A549 treated with AZD9567 at 1 μM for 4 hours (cell line): ENCODE data around the gene C4BPB. TPM values are rescaled to one million over a fixed set of nuclear protein-coding genes. Genes with fewer than 3 reads are reported as not detected.

Experiments used
- total RNA-seq: library from RNA; stranded (reverse); fragments of 200-300 nt; extraction: Qiagen RNA extraction; gene quantifications from 5 replicates; pipeline ENCODE4 v1.2.3, GENCODE V29; 2022; ENCODE audit not compliant: insufficient read depth

C4BPB gene, protein sequence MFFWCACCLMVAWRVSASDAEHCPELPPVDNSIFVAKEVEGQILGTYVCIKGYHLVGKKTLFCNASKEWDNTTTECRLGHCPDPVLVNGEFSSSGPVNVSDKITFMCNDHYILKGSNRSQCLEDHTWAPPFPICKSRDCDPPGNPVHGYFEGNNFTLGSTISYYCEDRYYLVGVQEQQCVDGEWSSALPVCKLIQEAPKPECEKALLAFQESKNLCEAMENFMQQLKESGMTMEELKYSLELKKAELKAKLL
- 1.0 to 1.5 TPM (median 1.1 TPM) in 4 of 5 replicates, not detected in the other for total RNA-seq

DNA sequence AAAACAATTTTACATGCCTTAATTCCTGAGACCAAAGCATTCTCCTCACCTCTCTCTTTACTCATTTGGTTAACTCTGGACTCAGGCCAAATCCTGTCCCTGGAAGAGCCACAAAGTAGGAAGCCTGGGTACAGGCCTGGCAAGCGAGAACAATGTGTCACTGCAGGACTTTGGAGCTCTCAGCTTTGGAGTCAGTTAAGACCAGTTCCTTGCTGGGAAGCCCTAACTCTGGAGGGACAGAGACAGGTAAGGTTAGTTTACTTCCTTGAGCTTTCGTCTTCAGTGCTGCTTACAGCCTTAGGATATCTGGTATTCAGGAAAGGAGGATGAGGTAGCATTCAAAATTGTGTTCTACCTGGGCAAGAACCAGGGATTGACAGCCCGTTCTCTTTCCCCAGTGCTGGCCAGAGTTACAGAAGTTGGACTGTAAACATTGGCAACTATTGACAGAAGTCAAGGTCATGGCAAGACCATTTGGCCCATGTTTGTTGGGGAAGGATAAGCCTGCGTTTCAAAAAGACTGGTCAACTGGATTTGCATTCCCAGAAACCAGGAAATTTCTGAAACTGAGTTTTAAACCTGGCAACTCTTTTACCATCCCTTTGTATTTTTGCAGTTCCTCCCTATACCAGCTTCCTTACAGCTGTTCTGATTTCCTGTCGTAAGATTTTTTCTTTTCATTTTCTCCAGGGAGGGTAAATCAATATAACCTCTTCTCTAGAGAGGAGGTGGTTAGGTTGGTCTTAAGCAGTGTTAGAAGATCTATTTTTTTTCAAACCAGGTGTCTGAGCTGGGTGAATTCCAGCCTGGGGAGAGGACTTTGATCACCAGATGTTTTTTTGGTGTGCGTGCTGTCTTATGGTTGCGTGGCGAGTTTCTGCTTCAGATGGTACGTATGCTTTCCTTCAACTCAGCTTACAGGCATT is at the start of gene C4BPB:
Gene C4BPB (plus strand): TSS at position 160 of the 926 bp plus-strand sequence. CDS start 672 bp downstream, at position 832.

DNA sequence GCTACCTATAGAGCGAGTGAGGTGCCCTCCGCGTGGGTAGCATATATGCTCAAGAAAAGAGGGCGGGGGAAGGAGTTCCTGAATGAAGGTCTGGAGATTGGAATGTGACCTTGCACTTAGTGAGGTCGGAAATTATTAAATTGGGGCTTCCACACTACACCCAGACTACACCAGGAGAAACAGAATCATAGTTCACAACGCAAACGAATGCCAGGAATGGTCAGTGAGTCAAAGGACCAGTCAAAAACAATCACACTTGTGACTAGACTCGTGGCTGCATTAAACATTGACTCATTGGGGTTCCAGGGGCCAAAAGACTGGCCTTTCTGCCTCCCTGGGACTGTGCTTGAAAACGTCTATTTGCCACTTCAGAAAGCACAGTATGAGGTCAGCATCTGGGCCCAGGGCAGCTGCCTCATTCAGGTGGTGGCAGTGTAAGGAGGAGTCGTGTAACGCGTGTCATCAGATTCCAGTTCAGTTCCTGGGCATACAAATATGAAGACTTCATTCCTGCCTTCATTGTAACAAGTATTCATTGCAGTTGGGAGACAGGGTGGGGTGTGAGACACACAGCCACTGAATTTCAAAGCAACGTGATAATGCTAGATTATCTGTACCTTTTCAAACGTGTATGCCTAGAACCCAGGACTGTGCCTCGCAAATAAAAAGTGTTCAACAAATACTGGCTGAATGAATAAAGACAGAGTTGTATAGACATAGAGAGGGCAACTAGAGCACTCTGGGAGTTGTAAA is 37.3 kb upstream of the C4BPB start, which contains the start of gene YOD1:
Gene YOD1 (minus strand): TSS at position 18 of the 753 bp plus-strand sequence. CDS start 178 bp downstream, outside the sequence.

DNA sequence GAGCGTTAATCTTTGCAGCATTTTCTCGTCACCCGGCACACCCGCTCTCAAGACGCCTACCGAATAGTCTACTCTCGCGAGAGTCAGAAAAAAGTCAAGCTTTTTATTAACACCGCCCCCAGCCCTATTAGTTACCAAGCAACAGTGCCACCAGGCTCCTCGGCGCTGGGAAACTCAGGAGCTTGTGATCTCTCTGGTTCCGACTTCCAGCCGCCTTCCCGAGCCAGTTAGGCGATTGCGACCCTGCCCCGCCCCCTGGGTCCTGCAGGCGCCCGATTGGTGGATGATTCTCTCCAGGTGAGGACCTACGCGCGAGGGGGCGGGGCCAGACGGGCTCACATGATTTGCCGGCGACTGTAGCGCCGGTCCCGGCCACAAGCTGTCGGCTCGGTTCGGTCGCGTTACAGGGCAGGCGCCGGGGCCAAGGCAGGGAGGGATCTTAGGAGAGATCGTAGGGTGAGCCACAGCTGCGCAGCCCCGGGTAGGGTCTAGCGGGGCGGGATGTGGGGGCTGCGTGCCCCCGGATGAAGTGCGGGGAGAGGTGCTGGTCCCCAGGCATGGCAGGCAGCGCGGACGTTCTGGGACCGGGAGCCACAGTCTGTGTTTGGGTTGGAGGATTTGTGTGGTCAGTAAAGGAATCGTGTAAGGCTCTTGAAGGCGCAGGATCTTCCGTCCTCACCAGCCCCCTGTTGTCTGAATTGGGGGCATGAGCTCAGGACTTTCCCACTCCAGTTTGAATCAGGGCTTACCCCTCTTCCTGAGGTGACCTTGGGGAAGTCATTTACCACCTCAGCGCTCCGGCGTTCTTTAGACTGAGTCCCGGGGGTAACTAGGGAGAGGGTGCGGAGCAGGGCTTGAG is 35.5 kb upstream of the C4BPB start, which contains the start of gene PFKFB2:
Gene PFKFB2 (plus strand): TSS at position 365 of the 859 bp plus-strand sequence. CDS start 1,443 bp downstream, outside the sequence.

DNA sequence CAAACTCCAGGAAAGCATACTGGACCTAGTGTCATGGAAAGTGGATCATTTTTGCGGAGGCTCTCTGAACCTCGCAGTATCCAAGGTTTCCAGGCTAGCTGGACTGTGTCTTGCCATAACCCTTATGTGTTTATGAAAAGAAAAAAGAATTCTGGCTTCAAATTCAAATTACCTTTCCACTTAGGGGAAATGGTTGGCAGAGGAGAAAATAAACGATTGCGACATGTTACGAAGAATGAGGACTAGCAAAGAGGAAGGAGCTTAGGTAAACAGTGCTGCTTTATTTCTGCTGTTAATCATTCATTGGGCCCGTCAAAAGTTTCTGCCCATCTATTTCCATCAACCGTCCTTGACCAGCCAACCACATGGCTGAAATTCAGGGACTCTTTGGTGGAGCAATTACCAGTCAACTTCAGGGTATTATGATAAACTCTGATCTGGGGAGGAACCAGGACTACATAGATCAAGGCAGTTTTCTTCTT is 15.3 kb downstream of the C4BPB start, which contains the start of gene C4BPA:
Gene C4BPA (plus strand): TSS at position 342 of the 482 bp plus-strand sequence. CDS start 8,793 bp downstream, outside the sequence.

Other genes starting within 250 kb of the C4BPB start
- not detected in 5 replicates for gene IL20, start 223.2 kb upstream of the C4BPB start, total RNA-seq
- gene IL24, start 191.4 kb upstream of the C4BPB start, total RNA-seq: 0.26 to 0.40 TPM (median 0.35 TPM) in 4 of 5 replicates, not detected in the other
- 2.6 to 5.5 TPM (median 4.2 TPM) in 5 replicates for gene FCMR, start 166.9 kb upstream of the C4BPB start, total RNA-seq
- gene PIGR, start 142.4 kb upstream of the C4BPB start, total RNA-seq: 0.02 TPM in 1 of 5 replicates, not detected in the others
- gene FCAMR, start 118.4 kb upstream of the C4BPB start, total RNA-seq: not detected in 5 replicates
- 3.4 to 4.1 TPM (median 3.9 TPM) in 5 replicates for gene C1orf116, start 56.1 kb upstream of the C4BPB start, total RNA-seq
- 5.5 to 9.1 TPM (median 8.1 TPM) in 5 replicates for gene YOD1, start 37.7 kb upstream of the C4BPB start, total RNA-seq
- 5.2 to 7.9 TPM (median 5.7 TPM) in 5 replicates for gene PFKFB2, start 35.6 kb upstream of the C4BPB start, total RNA-seq
- 0.42 to 2.1 TPM (median 0.84 TPM) in 5 replicates for gene C4BPA, start 15.4 kb downstream of the C4BPB start, total RNA-seq
- gene CD55, start 232.8 kb downstream of the C4BPB start, total RNA-seq: 82.3 to 116 TPM (median 113 TPM) in 5 replicates